MCF 10A (cell line): ENCODE data around the gene EXOC2. TPM values are rescaled to one million over a fixed set of nuclear protein-coding genes. Genes with fewer than 3 reads are reported as not detected.

ENCODE experiments used
- BruUV-seq: library from RNA; stranded (reverse); fragments of 400-500 nt; replicated peaks from 2 replicates; lab custom pipeline; 2021; lab: Mats Ljungman, UMichigan
- CTCF ChIA-PET: fragments of 300-600 bp; sonication (Branson Sonifier 250); formaldehyde crosslinking; extraction: SDS; loops from one replicate; lab custom pipeline; 2021; ENCODE audit warnings: antibody characterized with exemption, inconsistent platforms; lab: Yijun Ruan, JAX
- POLR2A ChIA-PET: fragments of 300-600, 350-650 bp; sonication (Branson Sonifier 250); formaldehyde crosslinking; extraction: SDS; loops from one replicate; lab custom pipeline; 2020; ENCODE audit warnings: antibody characterized with exemption, inconsistent platforms; lab: Yijun Ruan, JAX
- DNase-seq: peaks from one replicate; pipeline ENCODE4 v3.0.0-alpha.2; 2018; ENCODE audit not compliant: unreplicated experiment
- H3K27ac Mint-ChIP-seq: one replicate; pipeline ENCODE4 v1.8.0; 2022; ENCODE audit warnings: mild to moderate bottlenecking, low read depth, mixed read lengths; ENCODE audit not compliant: unreplicated experiment
- H3K27me3 Mint-ChIP-seq: one replicate; pipeline ENCODE4 v1.8.0; 2022; ENCODE audit warnings: mixed read lengths; ENCODE audit not compliant: insufficient read depth, unreplicated experiment
- H3K36me3 Mint-ChIP-seq: one replicate; pipeline ENCODE4 v1.8.0; 2022; ENCODE audit warnings: mild to moderate bottlenecking, moderate library complexity, mixed read lengths; ENCODE audit not compliant: insufficient read depth, unreplicated experiment
- H3K4me1 Mint-ChIP-seq: one replicate; pipeline ENCODE4 v1.8.0; 2022; ENCODE audit warnings: mixed read lengths; ENCODE audit not compliant: insufficient read depth, unreplicated experiment
- H3K4me3 Mint-ChIP-seq: one replicate; pipeline ENCODE4 v1.8.0; 2022; ENCODE audit warnings: mild to moderate bottlenecking, moderate library complexity, mixed read lengths; ENCODE audit not compliant: unreplicated experiment
- H3K9me3 Mint-ChIP-seq: one replicate; pipeline ENCODE4 v1.8.0; 2022; ENCODE audit warnings: mixed read lengths; ENCODE audit not compliant: unreplicated experiment
- intact Hi-C: fragments of 100-400 bp; cut with micrococcal nuclease; formaldehyde crosslinking; loops from 2 replicates; pipeline ENCODE4 v1.14.1; 2022
- total RNA-seq: library from RNA; stranded (reverse); gene quantifications from 2 replicates; pipeline ENCODE4 v1.2.3, GENCODE V29; 2022
- TF ChIP-seq, protein P1 (sequence below): fragments of 200-600 bp; IDR thresholded peaks from one replicate; pipeline ENCODE4 v1.8.0; 2022; ENCODE audit warnings: antibody characterized with exemption, mild to moderate bottlenecking; ENCODE audit not compliant: unreplicated experiment

Gene EXOC2
- total RNA-seq, 1 experiment from 2014 or later, result 14.6 TPM

DNA sequence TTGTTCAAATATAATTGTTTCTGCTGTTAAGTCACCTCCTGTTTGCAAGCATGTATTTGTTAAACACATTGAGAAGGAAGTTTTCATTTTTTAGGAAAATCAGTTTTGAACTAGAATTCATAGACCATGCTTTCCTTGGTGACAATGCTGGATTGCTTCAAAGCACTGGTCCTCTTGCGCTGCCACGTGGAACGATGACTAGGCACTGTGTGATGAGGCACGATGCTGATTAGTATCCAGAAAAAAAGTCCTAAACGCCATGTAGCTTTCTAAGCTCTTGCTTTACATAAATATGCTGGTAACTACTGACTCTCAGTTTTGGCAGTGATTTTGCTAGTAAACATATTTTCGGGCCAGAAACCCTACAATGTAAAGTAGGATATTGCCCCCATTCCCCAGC is 11.1 kb upstream of the EXOC2 start:
- Mint-ChIP-seq H3K27ac (no peak overlapping the region), H3K9me3 (no peaks in the 10 kb centered on the region), H3K36me3 (no peaks in the 10 kb centered on the region), H3K4me3 (no peak overlapping the region), H3K4me1 (peaks cover 9% of the 10 kb centered on the region), H3K27me3 (no peaks in the 10 kb centered on the region)
- BruUV-seq, result no TSS peak
- no peak for DNase-seq
- TF ChIP-seq, protein P1, sequence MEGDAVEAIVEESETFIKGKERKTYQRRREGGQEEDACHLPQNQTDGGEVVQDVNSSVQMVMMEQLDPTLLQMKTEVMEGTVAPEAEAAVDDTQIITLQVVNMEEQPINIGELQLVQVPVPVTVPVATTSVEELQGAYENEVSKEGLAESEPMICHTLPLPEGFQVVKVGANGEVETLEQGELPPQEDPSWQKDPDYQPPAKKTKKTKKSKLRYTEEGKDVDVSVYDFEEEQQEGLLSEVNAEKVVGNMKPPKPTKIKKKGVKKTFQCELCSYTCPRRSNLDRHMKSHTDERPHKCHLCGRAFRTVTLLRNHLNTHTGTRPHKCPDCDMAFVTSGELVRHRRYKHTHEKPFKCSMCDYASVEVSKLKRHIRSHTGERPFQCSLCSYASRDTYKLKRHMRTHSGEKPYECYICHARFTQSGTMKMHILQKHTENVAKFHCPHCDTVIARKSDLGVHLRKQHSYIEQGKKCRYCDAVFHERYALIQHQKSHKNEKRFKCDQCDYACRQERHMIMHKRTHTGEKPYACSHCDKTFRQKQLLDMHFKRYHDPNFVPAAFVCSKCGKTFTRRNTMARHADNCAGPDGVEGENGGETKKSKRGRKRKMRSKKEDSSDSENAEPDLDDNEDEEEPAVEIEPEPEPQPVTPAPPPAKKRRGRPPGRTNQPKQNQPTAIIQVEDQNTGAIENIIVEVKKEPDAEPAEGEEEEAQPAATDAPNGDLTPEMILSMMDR, result no peak
- intact Hi-C loops, result no loop called here
- ChIA-PET POLR2A (interaction anchor here (0.6 kb wide), 2 partner anchors 63 to 68 kb away, joined by 3 read pairs; no protein-coding TSS in a partner anchor), CTCF (interaction anchor here (1.0 kb wide), 1 partner anchor 16 kb away, joined by 3 read pairs; no protein-coding TSS in a partner anchor)

DNA sequence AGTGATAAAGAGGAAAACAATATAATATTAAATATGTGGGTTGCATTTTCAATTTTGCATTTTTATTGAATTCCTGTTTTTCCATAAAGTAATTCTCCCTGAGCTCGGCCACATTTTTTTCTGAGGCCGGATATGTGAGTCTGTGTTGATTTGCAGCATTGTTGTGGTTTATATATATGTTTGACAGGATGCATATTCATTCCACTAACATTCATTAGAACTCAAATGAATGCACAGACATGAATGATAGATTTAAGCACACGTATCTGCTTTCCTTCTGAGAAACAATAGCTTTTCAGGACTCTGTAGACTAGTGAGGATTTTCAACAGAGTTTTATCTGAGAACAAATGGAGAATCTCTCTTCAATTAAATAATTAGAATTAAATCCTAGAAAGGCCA is 10.6 kb upstream of the EXOC2 start:
- no peak overlapping the region for H3K27ac Mint-ChIP-seq
- H3K4me1 Mint-ChIP-seq, result peaks cover 9% of the 10 kb centered on the region
- no peak overlapping the region for H3K4me3 Mint-ChIP-seq
- intact Hi-C loops, result no loop called here
- POLR2A ChIA-PET, result interaction anchor here (0.6 kb wide), 2 partner anchors 63 to 67 kb away, joined by 3 read pairs; no protein-coding TSS in a partner anchor
- BruUV-seq, result no TSS peak
- no peak for DNase-seq
- no peaks in the 10 kb centered on the region for H3K9me3 Mint-ChIP-seq
- no peaks in the 10 kb centered on the region for H3K27me3 Mint-ChIP-seq
- CTCF ChIA-PET, result interaction anchor here (1.0 kb wide), 2 partner anchors 17 to 19 kb away, joined by 3 to 5 read pairs; no protein-coding TSS in a partner anchor
- TF ChIP-seq, protein P1, result no peak
- H3K36me3 Mint-ChIP-seq, result no peaks in the 10 kb centered on the region

DNA sequence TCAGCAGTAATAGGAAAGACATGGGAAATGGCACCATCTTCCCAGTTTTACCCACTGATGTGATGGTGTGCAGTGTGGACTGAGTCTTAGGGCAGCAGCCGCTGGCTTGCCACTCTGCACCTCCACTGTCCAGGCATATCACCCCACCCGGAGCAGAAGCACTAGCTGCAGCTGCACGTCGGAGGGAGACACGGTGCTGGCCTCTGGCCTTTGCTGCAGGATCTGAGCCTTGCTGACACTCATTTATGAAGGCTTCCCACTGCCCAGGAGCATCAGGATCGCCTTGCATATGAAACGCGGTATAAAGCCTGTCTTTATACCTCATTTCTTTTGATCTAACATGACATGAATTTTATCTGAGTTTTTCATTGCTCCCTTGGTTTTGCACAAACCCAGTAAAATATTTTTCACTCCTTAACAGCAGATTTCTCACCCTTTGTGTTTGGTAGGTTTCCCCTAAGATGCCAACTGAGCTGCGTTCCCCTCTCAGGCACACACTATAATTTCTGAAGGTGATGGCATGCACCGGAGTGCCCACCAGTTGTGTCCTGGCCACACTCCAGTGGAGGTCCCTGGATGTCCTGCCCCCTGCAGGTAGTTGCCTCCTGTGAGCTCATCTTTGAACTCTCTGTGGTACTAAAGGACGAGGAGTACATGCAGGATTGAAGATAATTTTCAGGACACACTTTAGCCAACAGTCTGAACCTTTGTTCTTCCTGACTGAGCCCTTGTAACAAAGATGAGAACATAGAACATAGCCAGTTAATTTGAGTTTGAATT is 9.0 kb upstream of the EXOC2 start:
- ChIA-PET POLR2A (no interaction called here), CTCF (interaction anchor here (0.8 to 1.2 kb wide), 2 partner anchors 18 to 108 kb away, joined by 3 to 5 read pairs; no protein-coding TSS in a partner anchor)
- H3K4me3 Mint-ChIP-seq, result no peak overlapping the region
- no peaks in the 10 kb centered on the region for H3K27me3 Mint-ChIP-seq
- H3K9me3 Mint-ChIP-seq, result no peaks in the 10 kb centered on the region
- no peak overlapping the region for H3K27ac Mint-ChIP-seq
- DNase-seq, result no peak
- H3K4me1 Mint-ChIP-seq, result peaks cover 7% of the 10 kb centered on the region
- no peaks in the 10 kb centered on the region for H3K36me3 Mint-ChIP-seq
- BruUV-seq, result no TSS peak
- intact Hi-C loops, result no loop called here
- TF ChIP-seq, protein P1, result no peak

DNA sequence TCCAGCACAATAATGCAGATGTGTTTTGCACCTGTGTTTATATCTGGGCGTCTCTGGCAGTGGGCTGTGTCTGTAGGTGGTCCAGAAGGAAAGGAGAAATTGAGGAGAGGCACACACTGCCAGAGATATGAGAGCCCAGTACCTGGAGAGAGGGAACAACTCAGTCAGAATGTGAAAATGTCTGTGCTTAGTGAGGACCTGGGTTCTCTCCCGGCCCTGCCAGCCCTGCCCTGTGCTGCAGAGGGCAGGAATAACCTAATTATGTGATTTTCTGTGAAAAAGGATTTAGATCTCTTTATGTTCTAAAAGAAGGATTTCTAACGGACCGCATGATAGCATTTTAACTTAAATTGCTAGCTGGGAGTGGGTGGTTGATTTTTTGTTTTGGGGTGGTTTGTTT is 8.3 kb upstream of the EXOC2 start:
- POLR2A ChIA-PET, result no interaction called here
- intact Hi-C loops, result no loop called here
- no peaks in the 10 kb centered on the region for H3K36me3 Mint-ChIP-seq

More for the DNA sequence above, 8.3 kb upstream of the EXOC2 start:
- H3K9me3 Mint-ChIP-seq, result no peaks in the 10 kb centered on the region
- CTCF ChIA-PET, result no interaction called here
- no peaks in the 10 kb centered on the region for H3K27me3 Mint-ChIP-seq
- peaks cover 4% of the 10 kb centered on the region for H3K4me1 Mint-ChIP-seq
- BruUV-seq, result no TSS peak
- DNase-seq, result no peak
- TF ChIP-seq, protein P1, result no peak
- no peak overlapping the region for H3K4me3 Mint-ChIP-seq
- H3K27ac Mint-ChIP-seq, result no peak overlapping the region
